ENCODE results near the gene TBC1D22A. TPM values are rescaled to one million over a fixed set of nuclear protein-coding genes. Genes with fewer than 3 reads are reported as not detected.

Gene TBC1D22A
- total RNA-seq, 1 experiment from 2014 or later = 26.0 TPM

- Mint-ChIP-seq H3K4me3 (ENCODE audit: unreplicated experiment) (no peak overlapping the region), H3K9me3 (ENCODE audit: unreplicated experiment) (no peaks in the 10 kb centered on the region), H3K4me1 (ENCODE audit: insufficient read depth, unreplicated experiment) (no peaks in the 10 kb centered on the region), H3K27me3 (ENCODE audit: insufficient read depth, unreplicated experiment) (no peaks in the 10 kb centered on the region), H3K36me3 (ENCODE audit: insufficient read depth, unreplicated experiment) (no peaks in the 10 kb centered on the region), H3K27ac (ENCODE audit: low read depth, unreplicated experiment) (no peak overlapping the region)
- DNase-seq (ENCODE audit: unreplicated experiment) = no peak
- intact Hi-C loops (cut with micrococcal nuclease) = no loop called here
- TF ChIP-seq CTCF (IDR thresholded peaks at IDR 0.05; ENCODE audit: unreplicated experiment) = no peak
- POLR2A ChIA-PET = no interaction called here
- CTCF ChIA-PET = no interaction called here
- BruUV-seq (replicated peaks) = no TSS peak
Measured at GRCh38 chr22:46971764-46972125, 209.3 kb downstream of the TBC1D22A start.

- intact Hi-C loops (cut with micrococcal nuclease) = no loop called here
- CTCF ChIA-PET = no interaction called here
Measured at GRCh38 chr22:46972256-46972655, 209.8 kb downstream of the TBC1D22A start.

GRCh38 chr22:46972901-46973831 lies 210.7 kb downstream of the TBC1D22A start:
- TF ChIP-seq CTCF (IDR thresholded peaks at IDR 0.05; ENCODE audit: unreplicated experiment) = no peak
- intact Hi-C loops (cut with micrococcal nuclease) = no loop called here
- H3K27me3 Mint-ChIP-seq (ENCODE audit: insufficient read depth, unreplicated experiment) = no peaks in the 10 kb centered on the region
- ChIA-PET CTCF (no interaction called here), POLR2A (no interaction called here)
- H3K36me3 Mint-ChIP-seq (ENCODE audit: insufficient read depth, unreplicated experiment) = no peaks in the 10 kb centered on the region
- no peak for DNase-seq (ENCODE audit: unreplicated experiment)
- no TSS peak for BruUV-seq (replicated peaks)
- H3K4me1 Mint-ChIP-seq (ENCODE audit: insufficient read depth, unreplicated experiment) = no peaks in the 10 kb centered on the region
- H3K27ac Mint-ChIP-seq (ENCODE audit: low read depth, unreplicated experiment) = no peak overlapping the region
- H3K9me3 Mint-ChIP-seq (ENCODE audit: unreplicated experiment) = no peaks in the 10 kb centered on the region
- H3K4me3 Mint-ChIP-seq (ENCODE audit: unreplicated experiment) = no peak overlapping the region

More at GRCh38 chr22:46972256-46972655, 209.8 kb downstream of the TBC1D22A start:
- Mint-ChIP-seq H3K4me3 (ENCODE audit: unreplicated experiment) (no peak overlapping the region), H3K4me1 (ENCODE audit: insufficient read depth, unreplicated experiment) (no peaks in the 10 kb centered on the region), H3K9me3 (ENCODE audit: unreplicated experiment) (no peaks in the 10 kb centered on the region), H3K27me3 (ENCODE audit: insufficient read depth, unreplicated experiment) (no peaks in the 10 kb centered on the region), H3K27ac (ENCODE audit: low read depth, unreplicated experiment) (no peak overlapping the region), H3K36me3 (ENCODE audit: insufficient read depth, unreplicated experiment) (no peaks in the 10 kb centered on the region)
- no TSS peak for BruUV-seq (replicated peaks)
- POLR2A ChIA-PET = no interaction called here
- TF ChIP-seq CTCF (IDR thresholded peaks at IDR 0.05; ENCODE audit: unreplicated experiment) = no peak
- DNase-seq (ENCODE audit: unreplicated experiment) = no peak

- Mint-ChIP-seq H3K36me3 (ENCODE audit: insufficient read depth, unreplicated experiment) (peaks cover 5% of the 10 kb centered on the region), H3K27ac (ENCODE audit: low read depth, unreplicated experiment) (no peak overlapping the region), H3K4me3 (ENCODE audit: unreplicated experiment) (no peak overlapping the region), H3K27me3 (ENCODE audit: insufficient read depth, unreplicated experiment) (no peaks in the 10 kb centered on the region), H3K9me3 (ENCODE audit: unreplicated experiment) (no peaks in the 10 kb centered on the region), H3K4me1 (ENCODE audit: insufficient read depth, unreplicated experiment) (no peaks in the 10 kb centered on the region)
- CTCF ChIA-PET = interaction anchor here (0.6 kb wide), 1 partner anchor 231 kb away, joined by 4 read pairs; no protein-coding TSS in a partner anchor
- BruUV-seq (replicated peaks) = no TSS peak
- intact Hi-C loops (cut with micrococcal nuclease) = no loop called here
- POLR2A ChIA-PET = interaction anchor here (0.6 kb wide), 1 partner anchor 459 kb away, joined by 3 read pairs; no protein-coding TSS in a partner anchor
- TF ChIP-seq CTCF (IDR thresholded peaks at IDR 0.05; ENCODE audit: unreplicated experiment) = no peak
- DNase-seq (ENCODE audit: unreplicated experiment) = no peak
Measured at GRCh38 chr22:46974077-46974476, 211.6 kb downstream of the TBC1D22A start.
